GM12873 (cell line): ENCODE results near the gene GMDS.

Experiments
- CTCF ChIP-seq: IDR thresholded peaks from 2 replicates; pipeline ENCODE4 v1.5.1; 2012; ENCODE audit warnings: low read depth, mild to moderate bottlenecking, moderate library complexity, low read length, control low read depth; ENCODE audit not compliant: insufficient read depth; ENCODE audit errors: missing control alignments

GMDS gene

DNA sequence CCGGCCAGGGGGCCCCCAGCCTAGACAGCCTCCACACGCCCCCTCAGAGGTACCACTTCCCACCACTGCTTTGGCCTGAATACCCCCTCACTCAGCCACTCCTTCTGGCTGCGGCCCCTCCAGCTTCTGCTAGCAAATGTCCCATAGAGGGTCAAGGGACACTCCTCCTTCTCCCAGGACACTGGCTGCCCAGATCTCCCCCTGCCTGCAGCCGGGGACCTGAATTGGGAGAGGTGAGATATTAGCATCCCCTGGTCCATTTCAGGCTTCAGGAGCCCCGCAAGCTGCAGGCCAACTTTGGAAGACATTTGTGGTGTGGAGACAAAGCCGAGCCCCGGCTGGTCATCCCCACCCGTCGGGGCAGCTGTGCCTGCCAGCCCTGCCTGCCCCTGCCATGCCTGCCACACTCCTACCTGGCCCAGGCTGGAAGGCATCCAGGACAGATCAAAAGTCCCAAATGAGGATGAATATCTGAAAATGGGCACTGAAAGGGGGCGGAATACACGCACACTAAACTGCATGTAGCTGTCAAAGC, 668.2 kb downstream of the GMDS start:
- TF ChIP-seq CTCF, result no peak

- TF ChIP-seq CTCF, result no peak
Observed at GRCh38 chr6:1576711-1577110, 668.7 kb downstream of the GMDS start.

GRCh38 chr6:1576166-1576565, 669.2 kb downstream of the GMDS start:
- TF ChIP-seq CTCF, result no peak

DNA sequence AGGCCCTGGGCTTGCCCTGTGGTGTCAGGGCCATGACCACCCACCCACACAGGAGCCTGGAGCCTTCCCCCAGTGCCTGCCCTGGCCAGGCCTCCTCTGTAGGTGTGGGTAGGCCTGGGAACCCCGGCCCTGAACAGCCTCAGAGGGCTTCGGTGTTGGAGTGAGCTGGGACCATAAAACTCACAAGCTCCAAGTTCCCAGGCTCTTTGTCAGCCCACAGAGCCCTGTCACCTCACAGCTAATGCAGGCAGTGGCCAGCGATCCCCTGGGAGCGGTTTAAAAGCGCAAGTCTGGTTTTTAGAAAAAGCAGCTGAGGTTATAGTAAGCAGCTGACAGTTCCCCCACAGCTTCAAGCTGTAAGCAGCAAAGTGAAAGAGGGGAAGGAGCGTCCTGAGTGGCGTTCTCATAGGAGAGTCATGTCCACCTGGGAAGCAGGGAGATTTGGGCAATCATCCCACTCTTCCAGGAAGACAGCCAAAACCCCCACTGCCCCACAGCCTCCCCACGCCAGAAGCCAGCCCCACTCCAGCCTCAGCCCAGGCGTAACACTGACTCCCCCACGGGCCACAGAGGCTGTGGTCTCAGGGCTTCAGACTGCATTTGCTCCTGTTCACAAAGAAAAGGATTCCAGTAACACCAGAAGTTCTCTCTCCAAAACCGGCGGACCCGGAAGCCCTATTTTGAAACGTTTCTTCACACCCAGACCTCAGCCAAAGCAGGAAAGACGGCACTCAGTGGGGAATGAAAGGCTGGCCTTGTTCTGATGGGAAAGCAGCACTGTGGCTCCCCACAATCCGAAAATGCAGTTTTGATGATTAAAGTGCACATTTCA, 670.0 kb downstream of the GMDS start:
- no peak for TF ChIP-seq CTCF

- no peak for TF ChIP-seq CTCF
Observed at GRCh38 chr6:1574890-1575209, 670.6 kb downstream of the GMDS start.

- no peak for TF ChIP-seq CTCF
Observed at GRCh38 chr6:1574083-1574761, 671.2 kb downstream of the GMDS start.
